ENCODE measurements around the gene TCF19.
"Not testable (repeated sequence)": the region's sequence is repeated elsewhere in the genome, so short reads cannot be mapped to it uniquely, and the experiment has no call there.

The TCF19 gene

GRCh38 chr6:31163922-31164321 lies 5.5 kb downstream of the TCF19 start (continued):
- TF ChIP-seq TSHZ2 (CRISPR knock-in tag; IDR thresholded peaks at IDR 0.05) (no peak), ZC3H10 (CRISPR knock-in tag; IDR thresholded peaks at IDR 0.05) (no peak), PPARA (CRISPR knock-in tag; IDR thresholded peaks at IDR 0.05; ENCODE audit: borderline replicate concordance) (no peak)

GRCh38 chr6:31164475-31165063 lies 6.2 kb downstream of the TCF19 start:
- ATAC-seq, result not testable (repeated sequence)

GRCh38 chr6:31165064-31165832 lies 6.9 kb downstream of the TCF19 start:
- ATAC-seq, result not testable (repeated sequence)

- ATAC-seq, result no peak
- TF ChIP-seq BACH2 (CRISPR knock-in tag; IDR thresholded peaks at IDR 0.05; ENCODE audit: borderline replicate concordance) (no peak), GLIS3 (CRISPR knock-in tag; IDR thresholded peaks at IDR 0.05) (no peak), PPARA (CRISPR knock-in tag; IDR thresholded peaks at IDR 0.05; ENCODE audit: borderline replicate concordance) (no peak), ZNF70 (CRISPR knock-in tag; IDR thresholded peaks at IDR 0.05) (no peak), PATZ1 (CRISPR knock-in tag; IDR thresholded peaks at IDR 0.05; ENCODE audit: borderline replicate concordance) (no peak), ZC3H10 (CRISPR knock-in tag; IDR thresholded peaks at IDR 0.05) (no peak), TSHZ2 (CRISPR knock-in tag; IDR thresholded peaks at IDR 0.05) (no peak), ZNF8 (CRISPR knock-in tag; IDR thresholded peaks at IDR 0.05) (no peak), CSRNP3 (CRISPR knock-in tag; IDR thresholded peaks at IDR 0.05) (no peak), RARB (CRISPR knock-in tag; IDR thresholded peaks at IDR 0.05) (no peak), CSDC2 (CRISPR knock-in tag; IDR thresholded peaks at IDR 0.05) (no peak), ZFP3 (CRISPR knock-in tag; IDR thresholded peaks at IDR 0.05) (no peak), ISL1 (CRISPR knock-in tag; IDR thresholded peaks at IDR 0.05) (no peak), CREB5 (CRISPR knock-in tag; IDR thresholded peaks at IDR 0.05; ENCODE audit: low read depth) (no peak), TCF4 (CRISPR knock-in tag; IDR thresholded peaks at IDR 0.05; ENCODE audit: borderline replicate concordance) (no peak)
Measured at GRCh38 chr6:31165986-31166385, 7.6 kb downstream of the TCF19 start.

All from SK-N-SH treated with all-trans-retinoic acid at 6 μM for 48 hours (cell line).